HG03103 (cell line): Measurements from ENCODE around the gene OR56B4.
"Not testable (repeated sequence)": the region's sequence is repeated elsewhere in the genome, so short reads cannot be mapped to it uniquely, and the experiment has no call there.

ENCODE experiments used
- ATAC-seq: cut with Tn5 transposase; IDR thresholded peaks from one replicate; pipeline ENCODE4 v1.9.1; 2021; ENCODE audit warnings: low read depth; ENCODE audit not compliant: unreplicated experiment

The OR56B4 gene

DNA sequence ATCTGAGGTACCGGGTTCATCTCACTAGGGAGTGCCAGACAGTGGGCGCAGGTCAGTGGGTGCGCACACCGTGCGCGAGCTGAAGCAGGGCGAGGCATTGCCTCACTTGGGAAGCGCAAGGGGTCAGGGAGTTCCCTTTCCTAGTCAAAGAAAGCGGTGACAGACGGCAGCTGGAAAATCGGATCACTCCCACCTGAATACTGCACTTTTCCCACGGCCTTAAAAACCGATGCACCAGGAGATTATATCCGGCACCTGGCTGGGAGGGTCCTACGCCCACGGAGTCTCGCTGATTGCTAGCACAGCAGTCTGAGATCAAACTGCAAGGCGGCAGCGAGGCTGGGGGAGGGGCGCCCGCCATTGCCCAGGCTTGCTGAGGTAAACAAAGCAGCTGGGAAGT is 36.3 kb downstream of the OR56B4 start:
- ATAC-seq: not testable (repeated sequence)

DNA sequence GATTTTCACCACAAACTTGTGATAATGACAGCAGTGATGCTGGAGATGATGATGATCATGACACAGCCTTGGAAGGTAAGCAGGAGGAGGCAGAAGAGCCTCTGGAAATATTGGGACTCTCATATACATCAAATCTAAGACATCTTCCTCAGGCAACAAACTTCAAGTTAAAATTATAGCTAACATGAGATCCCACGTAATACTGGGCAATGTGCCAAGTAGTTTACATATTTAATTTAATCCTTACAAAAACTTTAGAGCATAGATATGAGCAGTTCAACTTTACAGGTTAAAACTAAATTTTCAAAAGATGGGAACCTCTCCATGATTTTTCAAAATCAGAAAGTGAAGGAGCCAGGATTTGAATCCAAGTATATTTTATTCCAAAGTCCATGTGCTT is 43.6 kb downstream of the OR56B4 start:
- no peak for ATAC-seq

DNA sequence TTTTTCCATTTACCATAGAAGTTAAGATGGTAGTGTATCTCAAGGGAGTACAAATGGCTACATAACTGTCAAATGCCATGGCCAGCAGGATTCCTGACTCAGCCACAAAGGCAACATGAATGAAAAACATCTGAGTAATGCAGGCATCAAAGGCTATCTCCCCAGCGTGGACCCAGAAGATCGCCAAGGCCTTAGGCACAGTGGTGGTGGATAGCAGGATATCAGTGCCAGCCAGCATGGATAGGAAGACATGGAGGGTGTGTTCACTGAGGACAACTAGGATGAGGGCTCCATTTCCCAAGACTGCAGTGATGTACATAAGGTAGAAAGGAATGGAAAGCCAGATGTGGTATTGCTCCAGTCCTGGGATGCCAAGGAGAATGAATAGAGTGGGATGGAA is 44.6 kb downstream of the OR56B4 start:
- ATAC-seq: no peak

DNA sequence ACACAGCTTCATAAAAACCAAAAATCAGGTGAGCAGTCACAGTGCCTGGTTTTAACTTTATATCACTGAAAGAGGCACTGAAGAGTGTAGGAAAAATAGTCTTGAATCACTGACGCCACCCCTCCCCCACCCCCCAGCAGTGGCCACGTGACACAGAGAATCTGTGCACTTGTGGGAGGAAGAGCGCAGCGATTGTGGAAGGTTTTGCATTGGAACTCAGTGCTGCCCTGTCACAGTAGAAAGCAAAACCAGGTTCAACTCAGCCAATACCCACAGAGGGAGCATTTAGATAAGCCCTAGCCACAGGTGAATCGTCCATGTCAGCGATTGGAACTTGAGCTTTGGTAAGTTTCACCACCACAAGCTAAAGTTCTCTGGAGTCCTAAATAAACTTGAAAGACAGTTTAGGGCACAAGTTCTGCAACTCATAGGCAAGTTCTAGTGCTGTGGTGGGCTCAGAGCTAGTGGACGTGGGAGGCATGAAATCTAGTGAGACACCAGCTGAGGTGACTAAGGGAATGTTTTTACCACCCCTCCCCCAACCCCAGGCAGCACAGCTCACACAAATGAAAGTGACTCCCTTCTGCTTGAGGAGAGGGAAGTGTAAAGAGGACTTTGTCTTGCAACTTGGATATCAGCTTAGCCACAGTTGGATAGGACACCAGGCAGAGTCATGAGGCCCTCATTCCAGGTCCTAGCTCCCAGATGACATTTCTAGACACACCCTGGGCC is 49.3 kb downstream of the OR56B4 start:
- no peak for ATAC-seq
